GM21367 (cell line): Measurements from ENCODE around the gene GAB2.
"Not testable (repeated sequence)": the region's sequence is repeated elsewhere in the genome, so short reads cannot be mapped to it uniquely, and the experiment has no call there.

Source experiments
- ATAC-seq: cut with Tn5 transposase; IDR thresholded peaks from one replicate; pipeline ENCODE4 v1.9.1; 2021; ENCODE audit not compliant: unreplicated experiment

Gene GAB2

GRCh38 chr11:78370406-78371172, 47.0 kb downstream of the GAB2 start:
- ATAC-seq, result no peak

GRCh38 chr11:78365381-78365792, 52.2 kb downstream of the GAB2 start:
- ATAC-seq, result no peak

- ATAC-seq, result no peak
Measured at GRCh38 chr11:78364128-78364751, 53.4 kb downstream of the GAB2 start.

GRCh38 chr11:78363024-78363619, 54.5 kb downstream of the GAB2 start:
- ATAC-seq, result no peak

- no peak for ATAC-seq
Measured at GRCh38 chr11:78361228-78361627, 56.4 kb downstream of the GAB2 start.

- ATAC-seq, result no peak
Measured at GRCh38 chr11:78359921-78360320, 57.7 kb downstream of the GAB2 start.

GRCh38 chr11:78357924-78358323, 59.7 kb downstream of the GAB2 start:
- not testable (repeated sequence) for ATAC-seq

GRCh38 chr11:78357425-78357824, 60.2 kb downstream of the GAB2 start:
- not testable (repeated sequence) for ATAC-seq

- ATAC-seq, result not testable (repeated sequence)
Measured at GRCh38 chr11:78355742-78356141, 61.9 kb downstream of the GAB2 start.

- ATAC-seq, result no peak
Measured at GRCh38 chr11:78355309-78355705, 62.3 kb downstream of the GAB2 start.

- ATAC-seq, result no peak
Measured at GRCh38 chr11:78354408-78355308, 63.0 kb downstream of the GAB2 start.

- no peak for ATAC-seq
Measured at GRCh38 chr11:78351979-78352841, 65.4 kb downstream of the GAB2 start.

- ATAC-seq, result no peak
Measured at GRCh38 chr11:78351193-78351592, 66.4 kb downstream of the GAB2 start.

- ATAC-seq, result no peak
Measured at GRCh38 chr11:78350646-78351165, 66.9 kb downstream of the GAB2 start.

GRCh38 chr11:78350091-78350645, 67.5 kb downstream of the GAB2 start:
- no peak for ATAC-seq

GRCh38 chr11:78349624-78350023, 68.0 kb downstream of the GAB2 start:
- ATAC-seq, result no peak

GRCh38 chr11:78349114-78349513, 68.5 kb downstream of the GAB2 start:
- no peak for ATAC-seq

GRCh38 chr11:78347956-78348355, 69.7 kb downstream of the GAB2 start:
- no peak for ATAC-seq

GRCh38 chr11:78346799-78347198, 70.8 kb downstream of the GAB2 start:
- no peak for ATAC-seq

- no peak for ATAC-seq
Measured at GRCh38 chr11:78345450-78345849, 72.2 kb downstream of the GAB2 start.
